ENCODE measurements around the gene IL4. TPM values are rescaled to one million over a fixed set of nuclear protein-coding genes. Genes with fewer than 3 reads are reported as not detected.

The IL4 gene
- total and polyA plus RNA-seq, 2 donors (not counting 3 experiments of a cell fraction or from before 2014, with no cell fraction given): not detected

DNA sequence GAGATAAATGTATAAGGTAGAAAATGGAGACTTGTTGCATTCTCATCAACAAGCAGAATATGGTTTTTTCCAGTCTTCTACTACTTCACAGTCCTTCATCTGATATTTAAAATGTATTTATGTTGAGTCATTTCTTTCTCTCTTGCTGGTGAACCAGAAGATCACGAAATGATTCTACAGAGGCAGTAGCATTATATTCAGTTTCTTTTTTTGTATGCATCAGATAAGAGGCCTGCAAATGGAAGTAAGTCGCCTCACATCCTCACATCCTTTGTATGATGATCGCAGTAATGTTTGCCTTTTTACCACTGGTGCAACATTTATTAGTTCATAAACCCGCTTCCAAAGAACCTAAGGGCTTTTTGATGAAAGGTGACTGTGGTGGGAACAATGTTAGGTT is 37.9 kb upstream of the IL4 start:
- peaks cover 4% of the 10 kb centered on the region in 2 experiments for H3K36me3 ChIP-seq (ENCODE audit: control insufficient read depth in 2 of 2, extremely low read depth in 1 of 2, insufficient read depth in 2 of 2, low read length in 2 of 2)
- no peaks in the 10 kb centered on the region for H4K20me1 ChIP-seq (replicated peaks; ENCODE audit: control insufficient read depth, extremely low read depth, insufficient read depth, low read length)
- H3K4me1 ChIP-seq (ENCODE audit: control insufficient read depth, extremely low read depth, insufficient read depth, low read length): no peaks in the 10 kb centered on the region
- FAIRE-seq: no peak
- H3K9ac ChIP-seq (replicated peaks; ENCODE audit: extremely low read depth, insufficient read depth, low read length): no peak overlapping the region
- ChIA-PET POLR2A (no interaction called here), CTCF (interaction anchor here (0.9 kb wide), 1 partner anchor 12 kb away, joined by 3 read pairs; no protein-coding TSS in a partner anchor)
- no peak overlapping the region for H3K4me2 ChIP-seq (ENCODE audit: insufficient read depth, low read length)
- H3K79me2 ChIP-seq (ENCODE audit: control insufficient read depth, insufficient read depth, low read length): no peaks in the 10 kb centered on the region
- no peaks in the 10 kb centered on the region for H3K27me3 ChIP-seq (ENCODE audit: control insufficient read depth in 2 of 2, insufficient read depth in 2 of 2, low read length in 2 of 2)
- H3K4me3 ChIP-seq (replicated peaks in 1 of 3; ENCODE audit: insufficient read depth in 1 of 3, low read depth in 1 of 3, low read length in 3 of 3): no peak overlapping the region
- H3K9me3 ChIP-seq (replicated peaks; ENCODE audit: control insufficient read depth, insufficient read depth, low read length): no peaks in the 10 kb centered on the region
- H3K9me1 ChIP-seq (replicated peaks; ENCODE audit: control insufficient read depth, extremely low read depth, insufficient read depth, low read length): no peaks in the 10 kb centered on the region
- TF ChIP-seq, protein P1, sequence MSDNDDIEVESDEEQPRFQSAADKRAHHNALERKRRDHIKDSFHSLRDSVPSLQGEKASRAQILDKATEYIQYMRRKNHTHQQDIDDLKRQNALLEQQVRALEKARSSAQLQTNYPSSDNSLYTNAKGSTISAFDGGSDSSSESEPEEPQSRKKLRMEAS (IDR thresholded peaks at IDR 0.05; ENCODE audit: insufficient read depth, insufficient read length): no peak
- TF ChIP-seq POLR2AphosphoS5 (IDR thresholded peaks at IDR 0.05; ENCODE audit: insufficient read depth, low read depth, low read length) (no peak), MYC (IDR thresholded peaks at IDR 0.05; ENCODE audit: low read depth, low read length) (no peak), POLR2A (IDR thresholded peaks at IDR 0.05; ENCODE audit: low read depth, low read length) (no peak), FOS (IDR thresholded peaks at IDR 0.05; ENCODE audit: borderline replicate concordance, insufficient read depth, low read length) (no peak), EZH2 (IDR thresholded peaks at IDR 0.05; ENCODE audit: borderline replicate concordance, low read depth, low read length, severe bottlenecking) (no peak), GATA2 (IDR thresholded peaks at IDR 0.05; ENCODE audit: insufficient read depth, insufficient read length, low read depth, low read length) (no peak), JUN (IDR thresholded peaks at IDR 0.05; ENCODE audit: borderline replicate concordance, insufficient read depth, insufficient read length, low read depth) (no peak)
- TF ChIP-seq, protein P2, sequence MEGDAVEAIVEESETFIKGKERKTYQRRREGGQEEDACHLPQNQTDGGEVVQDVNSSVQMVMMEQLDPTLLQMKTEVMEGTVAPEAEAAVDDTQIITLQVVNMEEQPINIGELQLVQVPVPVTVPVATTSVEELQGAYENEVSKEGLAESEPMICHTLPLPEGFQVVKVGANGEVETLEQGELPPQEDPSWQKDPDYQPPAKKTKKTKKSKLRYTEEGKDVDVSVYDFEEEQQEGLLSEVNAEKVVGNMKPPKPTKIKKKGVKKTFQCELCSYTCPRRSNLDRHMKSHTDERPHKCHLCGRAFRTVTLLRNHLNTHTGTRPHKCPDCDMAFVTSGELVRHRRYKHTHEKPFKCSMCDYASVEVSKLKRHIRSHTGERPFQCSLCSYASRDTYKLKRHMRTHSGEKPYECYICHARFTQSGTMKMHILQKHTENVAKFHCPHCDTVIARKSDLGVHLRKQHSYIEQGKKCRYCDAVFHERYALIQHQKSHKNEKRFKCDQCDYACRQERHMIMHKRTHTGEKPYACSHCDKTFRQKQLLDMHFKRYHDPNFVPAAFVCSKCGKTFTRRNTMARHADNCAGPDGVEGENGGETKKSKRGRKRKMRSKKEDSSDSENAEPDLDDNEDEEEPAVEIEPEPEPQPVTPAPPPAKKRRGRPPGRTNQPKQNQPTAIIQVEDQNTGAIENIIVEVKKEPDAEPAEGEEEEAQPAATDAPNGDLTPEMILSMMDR (IDR thresholded peaks at IDR 0.05; ENCODE audit: extremely low read depth in 1 of 2, insufficient read depth in 1 of 2, low read depth in 1 of 2, low read length in 2 of 2): no peak
- no peak overlapping the region for H2AFZ ChIP-seq (ENCODE audit: low read depth, low read length)
- BruUV-seq (replicated peaks): no TSS peak
- DNase-seq (ENCODE audit: low read depth, low spot score): no peak
- H3K27ac ChIP-seq (ENCODE audit: insufficient read depth, low read depth, low read length): no peak overlapping the region
- intact Hi-C loops (cut with micrococcal nuclease): no loop called here
- dilution Hi-C loops (cut with MboI; ENCODE audit: extremely low pct_ligation_motif_present, low sequenced_read_pairs): no loop called here
